ENCODE data around the gene MYCBP2.

MYCBP2 gene

GRCh38 chr13:77306458-77306857 is 20.4 kb downstream of the MYCBP2 start:
- Histone ChIP-seq H3K4me2 (ENCODE audit: low read depth, low read length) (no peak overlapping the region), H3K27ac (ENCODE audit: low read length) (no peak overlapping the region), H3F3A (ENCODE audit: insufficient read depth, low read length) (no peaks in the 10 kb centered on the region)

GRCh38 chr13:77305266-77305665 is 21.6 kb downstream of the MYCBP2 start:
- Histone ChIP-seq H3K9me2 (replicated peaks; ENCODE audit: insufficient read depth, low read length) (no peaks in the 10 kb centered on the region), H3K9ac (ENCODE audit: low read length) (no peak overlapping the region), H3K4me3 (ENCODE audit: low read length) (no peak overlapping the region), H3K4me2 (ENCODE audit: low read depth, low read length) (peak overlapping the region; percentile 26; the same call in 1 of the 2 replicates), H3K27me3 (replicated peaks; ENCODE audit: insufficient read depth, low read length) (no peaks in the 10 kb centered on the region), H4K20me1 (ENCODE audit: insufficient read depth, low read length) (peaks cover 38% of the 10 kb centered on the region), H3K9me3 (replicated peaks; ENCODE audit: insufficient read depth, low read length) (no peaks in the 10 kb centered on the region), H3F3A (ENCODE audit: insufficient read depth, low read length) (no peaks in the 10 kb centered on the region), H3K27ac (ENCODE audit: low read length) (no peak overlapping the region), H3K4me1 (ENCODE audit: low read length) (peaks cover 45% of the 10 kb centered on the region), H3K36me3 (replicated peaks; ENCODE audit: insufficient read depth, low read length) (no peaks in the 10 kb centered on the region), H3K79me2 (ENCODE audit: low read length) (peaks cover 100% of the 10 kb centered on the region), H2AFZ (ENCODE audit: low read length) (no peak overlapping the region)
- no peak for DNase-seq
- no peak for TF ChIP-seq CTCF (IDR thresholded peaks at IDR 0.05; ENCODE audit: low read length)
- TF ChIP-seq EZH2 (optimal IDR thresholded peaks at IDR 0.05; ENCODE audit: low read depth, low read length): no peak
- TF ChIP-seq EZH2phosphoT487 (IDR thresholded peaks at IDR 0.05; ENCODE audit: low read length): no peak

More at GRCh38 chr13:77306458-77306857, 20.4 kb downstream of the MYCBP2 start:
- Histone ChIP-seq H3K4me3 (ENCODE audit: low read length) (no peak overlapping the region), H3K9me3 (replicated peaks; ENCODE audit: insufficient read depth, low read length) (no peaks in the 10 kb centered on the region), H4K20me1 (ENCODE audit: insufficient read depth, low read length) (peaks cover 36% of the 10 kb centered on the region), H3K9ac (ENCODE audit: low read length) (no peak overlapping the region), H3K4me1 (ENCODE audit: low read length) (peaks cover 45% of the 10 kb centered on the region), H3K27me3 (replicated peaks; ENCODE audit: insufficient read depth, low read length) (no peaks in the 10 kb centered on the region), H2AFZ (ENCODE audit: low read length) (no peak overlapping the region), H3K79me2 (ENCODE audit: low read length) (peaks cover 100% of the 10 kb centered on the region), H3K36me3 (replicated peaks; ENCODE audit: insufficient read depth, low read length) (no peaks in the 10 kb centered on the region), H3K9me2 (replicated peaks; ENCODE audit: insufficient read depth, low read length) (no peaks in the 10 kb centered on the region)
- TF ChIP-seq CTCF (IDR thresholded peaks at IDR 0.05; ENCODE audit: low read length) (no peak), EZH2phosphoT487 (IDR thresholded peaks at IDR 0.05; ENCODE audit: low read length) (no peak), EZH2 (optimal IDR thresholded peaks at IDR 0.05; ENCODE audit: low read depth, low read length) (no peak)
- no peak for DNase-seq

GRCh38 chr13:77300176-77301037 is 26.5 kb downstream of the MYCBP2 start:
- H3K27ac ChIP-seq (ENCODE audit: low read length): no peak overlapping the region
- no peaks in the 10 kb centered on the region for H3K27me3 ChIP-seq (replicated peaks; ENCODE audit: insufficient read depth, low read length)

More at GRCh38 chr13:77300176-77301037, 26.5 kb downstream of the MYCBP2 start:
- Histone ChIP-seq H2AFZ (ENCODE audit: low read length) (no peak overlapping the region), H4K20me1 (ENCODE audit: insufficient read depth, low read length) (peaks cover 30% of the 10 kb centered on the region), H3K4me3 (ENCODE audit: low read length) (no peak overlapping the region), H3K9me3 (replicated peaks; ENCODE audit: insufficient read depth, low read length) (no peaks in the 10 kb centered on the region), H3K9ac (ENCODE audit: low read length) (no peak overlapping the region), H3F3A (ENCODE audit: insufficient read depth, low read length) (0 out of 2 replicates have a peak, but pooled peaks cover 3% of the 10 kb centered on the region), H3K4me1 (ENCODE audit: low read length) (peaks cover 26% of the 10 kb centered on the region), H3K9me2 (replicated peaks; ENCODE audit: insufficient read depth, low read length) (no peaks in the 10 kb centered on the region), H3K4me2 (ENCODE audit: low read depth, low read length) (no peak overlapping the region), H3K79me2 (ENCODE audit: low read length) (peaks cover 98% of the 10 kb centered on the region), H3K36me3 (replicated peaks; ENCODE audit: insufficient read depth, low read length) (no peaks in the 10 kb centered on the region)
- no peak for DNase-seq
- TF ChIP-seq EZH2 (optimal IDR thresholded peaks at IDR 0.05; ENCODE audit: low read depth, low read length) (no peak), CTCF (IDR thresholded peaks at IDR 0.05; ENCODE audit: low read length) (no peak), EZH2phosphoT487 (IDR thresholded peaks at IDR 0.05; ENCODE audit: low read length) (no peak)

Measured in MM.1S (cell line).